ENCODE measurements around the gene CDR2. TPM values are rescaled to one million over a fixed set of nuclear protein-coding genes. Genes with fewer than 3 reads are reported as not detected.
A peak's percentile ranks its signal among the peaks of the same experiment; 100 is the strongest.

CDR2 gene
- total and polyA plus RNA-seq, 2 of the 13 experiments (the other 11 are each of a cell fraction or from before 2014, with no cell fraction given): 59.0 to 78.9 TPM

DNA sequence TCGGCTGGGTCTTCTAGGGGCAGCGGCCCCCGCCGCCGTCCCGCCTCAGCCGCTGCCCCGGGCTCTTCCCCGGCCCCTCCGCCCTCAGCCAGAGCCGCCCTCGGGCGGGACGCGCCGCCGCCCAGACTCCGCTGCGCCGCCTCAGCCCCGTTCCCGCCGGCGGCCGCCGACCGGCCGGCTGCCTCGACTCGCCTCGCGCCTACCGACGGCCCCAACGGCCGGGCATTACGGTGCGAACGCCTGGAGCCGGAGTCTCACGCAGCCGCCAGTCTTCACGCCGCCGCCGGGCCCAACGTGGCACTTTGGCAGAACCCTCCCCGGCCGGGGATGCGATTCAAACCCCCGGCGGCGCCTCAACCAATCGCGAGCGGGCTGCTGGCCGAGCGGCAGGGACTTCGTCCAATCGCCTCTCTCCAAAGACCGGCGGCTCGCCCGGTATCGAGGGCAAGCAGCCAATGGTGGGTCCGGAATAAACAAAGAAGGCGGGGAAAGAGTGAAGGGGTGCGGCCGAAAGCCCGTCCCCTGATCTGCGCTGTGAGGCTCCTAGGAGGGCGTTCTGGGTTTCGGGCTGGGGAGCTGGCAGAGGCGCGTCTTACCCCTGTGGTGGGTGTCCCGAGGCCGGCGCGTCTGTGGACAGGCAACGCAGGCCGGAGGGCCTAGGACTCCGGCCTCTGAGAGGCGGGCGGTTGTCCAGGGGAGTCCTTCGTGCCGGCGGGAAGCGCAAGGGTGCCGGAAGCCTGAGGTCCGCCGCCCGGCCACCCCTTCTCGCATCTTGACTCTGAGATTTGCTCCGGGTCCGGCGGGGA, at the start of gene CDR2 (continued):
- TF ChIP-seq ZBTB7B (CRISPR knock-in tag; IDR thresholded peaks at IDR 0.05) (peak; percentile 91), ZFP1 (CRISPR knock-in tag; IDR thresholded peaks at IDR 0.05) (peak; percentile 53; the same call in 1 of the 2 replicates), ZBTB1 (CRISPR knock-in tag; IDR thresholded peaks at IDR 0.05; ENCODE audit: borderline replicate concordance) (no peak), ZFP41 (CRISPR knock-in tag; IDR thresholded peaks at IDR 0.05; ENCODE audit: borderline replicate concordance) (no peak; the same call in 1 of the 2 replicates), SALL2 (CRISPR knock-in tag; IDR thresholded peaks at IDR 0.05) (peak; percentile 71; the same call in 1 of the 2 replicates), ZNF224 (CRISPR knock-in tag; IDR thresholded peaks at IDR 0.05) (peak; percentile 74; the same call in 1 of the 2 replicates), ZBTB3 (CRISPR knock-in tag; IDR thresholded peaks at IDR 0.05; ENCODE audit: borderline replicate concordance, low read depth) (no peak), HCFC1 (IDR thresholded peaks at IDR 0.05; ENCODE audit: low read depth, low read length) (no peak), ZNF354B (CRISPR knock-in tag; IDR thresholded peaks at IDR 0.05) (no peak), PRMT3 (CRISPR knock-in tag; IDR thresholded peaks at IDR 0.05; ENCODE audit: borderline replicate concordance, low read depth) (peak; percentile 88), ZMYM3 (CRISPR knock-in tag; IDR thresholded peaks at IDR 0.05) (peak; percentile 41; the same call in 1 of the 2 replicates), FOXO1 (CRISPR knock-in tag; IDR thresholded peaks at IDR 0.05) (no peak; the same call in none of the 2 replicates), PRPF4 (IDR thresholded peaks at IDR 0.05; ENCODE audit: low read depth, low read length, poor library complexity, severe bottlenecking) (no peak), ZNF484 (CRISPR knock-in tag; IDR thresholded peaks at IDR 0.05; ENCODE audit: borderline replicate concordance, low read depth) (0 out of 2 replicates have a peak, but pooled peaks have one; percentile 30), ZNF746 (CRISPR knock-in tag; IDR thresholded peaks at IDR 0.05) (no peak), YEATS2 (CRISPR knock-in tag; IDR thresholded peaks at IDR 0.05; ENCODE audit: borderline replicate concordance) (peak; percentile 75)
- TF ChIP-seq, protein P1, sequence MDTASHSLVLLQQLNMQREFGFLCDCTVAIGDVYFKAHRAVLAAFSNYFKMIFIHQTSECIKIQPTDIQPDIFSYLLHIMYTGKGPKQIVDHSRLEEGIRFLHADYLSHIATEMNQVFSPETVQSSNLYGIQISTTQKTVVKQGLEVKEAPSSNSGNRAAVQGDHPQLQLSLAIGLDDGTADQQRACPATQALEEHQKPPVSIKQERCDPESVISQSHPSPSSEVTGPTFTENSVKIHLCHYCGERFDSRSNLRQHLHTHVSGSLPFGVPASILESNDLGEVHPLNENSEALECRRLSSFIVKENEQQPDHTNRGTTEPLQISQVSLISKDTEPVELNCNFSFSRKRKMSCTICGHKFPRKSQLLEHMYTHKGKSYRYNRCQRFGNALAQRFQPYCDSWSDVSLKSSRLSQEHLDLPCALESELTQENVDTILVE (CRISPR knock-in tag; IDR thresholded peaks at IDR 0.05): 0 out of 2 replicates have a peak, but pooled peaks have one; percentile 13
- TF ChIP-seq, protein P2, sequence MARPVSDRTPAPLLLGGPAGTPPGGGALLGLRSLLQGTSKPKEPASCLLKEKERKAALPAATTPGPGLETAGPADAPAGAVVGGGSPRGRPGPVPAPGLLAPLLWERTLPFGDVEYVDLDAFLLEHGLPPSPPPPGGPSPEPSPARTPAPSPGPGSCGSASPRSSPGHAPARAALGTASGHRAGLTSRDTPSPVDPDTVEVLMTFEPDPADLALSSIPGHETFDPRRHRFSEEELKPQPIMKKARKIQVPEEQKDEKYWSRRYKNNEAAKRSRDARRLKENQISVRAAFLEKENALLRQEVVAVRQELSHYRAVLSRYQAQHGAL (CRISPR knock-in tag; IDR thresholded peaks at IDR 0.05; ENCODE audit: not compliant biosample characterization): no peak
- TF ChIP-seq, protein P3, sequence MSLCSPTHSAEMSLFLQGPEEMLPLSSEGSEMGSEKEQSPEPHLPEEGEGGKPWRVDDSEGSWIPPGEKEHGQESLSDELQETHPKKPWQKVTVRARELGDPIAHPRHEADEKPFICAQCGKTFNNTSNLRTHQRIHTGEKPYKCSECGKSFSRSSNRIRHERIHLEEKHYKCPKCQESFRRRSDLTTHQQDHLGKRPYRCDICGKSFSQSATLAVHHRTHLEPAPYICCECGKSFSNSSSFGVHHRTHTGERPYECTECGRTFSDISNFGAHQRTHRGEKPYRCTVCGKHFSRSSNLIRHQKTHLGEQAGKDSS (CRISPR knock-in tag; IDR thresholded peaks at IDR 0.05; ENCODE audit: borderline replicate concordance, low read depth): peak; percentile 37; the same call in 1 of the 2 replicates
- TF ChIP-seq, protein P4, sequence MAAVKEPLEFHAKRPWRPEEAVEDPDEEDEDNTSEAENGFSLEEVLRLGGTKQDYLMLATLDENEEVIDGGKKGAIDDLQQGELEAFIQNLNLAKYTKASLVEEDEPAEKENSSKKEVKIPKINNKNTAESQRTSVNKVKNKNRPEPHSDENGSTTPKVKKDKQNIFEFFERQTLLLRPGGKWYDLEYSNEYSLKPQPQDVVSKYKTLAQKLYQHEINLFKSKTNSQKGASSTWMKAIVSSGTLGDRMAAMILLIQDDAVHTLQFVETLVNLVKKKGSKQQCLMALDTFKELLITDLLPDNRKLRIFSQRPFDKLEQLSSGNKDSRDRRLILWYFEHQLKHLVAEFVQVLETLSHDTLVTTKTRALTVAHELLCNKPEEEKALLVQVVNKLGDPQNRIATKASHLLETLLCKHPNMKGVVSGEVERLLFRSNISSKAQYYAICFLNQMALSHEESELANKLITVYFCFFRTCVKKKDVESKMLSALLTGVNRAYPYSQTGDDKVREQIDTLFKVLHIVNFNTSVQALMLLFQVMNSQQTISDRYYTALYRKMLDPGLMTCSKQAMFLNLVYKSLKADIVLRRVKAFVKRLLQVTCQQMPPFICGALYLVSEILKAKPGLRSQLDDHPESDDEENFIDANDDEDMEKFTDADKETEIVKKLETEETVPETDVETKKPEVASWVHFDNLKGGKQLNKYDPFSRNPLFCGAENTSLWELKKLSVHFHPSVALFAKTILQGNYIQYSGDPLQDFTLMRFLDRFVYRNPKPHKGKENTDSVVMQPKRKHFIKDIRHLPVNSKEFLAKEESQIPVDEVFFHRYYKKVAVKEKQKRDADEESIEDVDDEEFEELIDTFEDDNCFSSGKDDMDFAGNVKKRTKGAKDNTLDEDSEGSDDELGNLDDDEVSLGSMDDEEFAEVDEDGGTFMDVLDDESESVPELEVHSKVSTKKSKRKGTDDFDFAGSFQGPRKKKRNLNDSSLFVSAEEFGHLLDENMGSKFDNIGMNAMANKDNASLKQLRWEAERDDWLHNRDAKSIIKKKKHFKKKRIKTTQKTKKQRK (IDR thresholded peaks at IDR 0.05; ENCODE audit: low read length): peak; percentile 33; the same call in 1 of the 2 replicates
- TF ChIP-seq, protein P5, sequence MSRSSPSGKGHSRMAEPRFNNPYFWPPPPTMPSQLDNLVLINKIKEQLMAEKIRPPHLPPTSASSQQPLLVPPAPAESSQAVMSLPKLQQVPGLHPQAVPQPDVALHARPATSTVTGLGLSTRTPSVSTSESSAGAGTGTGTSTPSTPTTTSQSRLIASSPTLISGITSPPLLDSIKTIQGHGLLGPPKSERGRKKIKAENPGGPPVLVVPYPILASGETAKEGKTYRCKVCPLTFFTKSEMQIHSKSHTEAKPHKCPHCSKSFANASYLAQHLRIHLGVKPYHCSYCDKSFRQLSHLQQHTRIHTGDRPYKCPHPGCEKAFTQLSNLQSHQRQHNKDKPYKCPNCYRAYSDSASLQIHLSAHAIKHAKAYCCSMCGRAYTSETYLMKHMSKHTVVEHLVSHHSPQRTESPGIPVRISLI (CRISPR knock-in tag; IDR thresholded peaks at IDR 0.05; ENCODE audit: borderline replicate concordance): no peak; the same call in 1 of the 2 replicates

Measured in HepG2 (cell line).